Stomach smooth muscle (tissue), 2 donors: Measurements from ENCODE around the gene PNMT.
"Not testable (repeated sequence)": the region's sequence is repeated elsewhere in the genome, so short reads cannot be mapped to it uniquely, and the experiment has no call there.

Source experiments
- H3K27ac ChIP-seq: one replicate; pipeline ENCODE4 v1.7.0; 2013; ENCODE audit warnings: mild to moderate bottlenecking, low read length, inconsistent platforms
- H3K27me3 ChIP-seq, 2 donors: one replicate each; pipeline ENCODE4 v1.7.0; 2013; ENCODE audit warnings: low read length in 2 of 2; ENCODE audit not compliant: insufficient read depth in 2 of 2, control insufficient read depth in 1 of 2
- H3K36me3 ChIP-seq, 2 donors: one replicate each; pipeline ENCODE4 v1.7.0; 2013; ENCODE audit warnings: low read length in 2 of 2; ENCODE audit not compliant: control insufficient read depth in 2 of 2, insufficient read depth in 2 of 2
- H3K4me1 ChIP-seq: one replicate; pipeline ENCODE4 v1.7.0; 2013; ENCODE audit warnings: low read length; ENCODE audit not compliant: control insufficient read depth, insufficient read depth
- H3K4me3 ChIP-seq, 2 donors: one replicate each; pipeline ENCODE4 v1.7.0; 2013; ENCODE audit warnings: low read length in 2 of 2
- H3K9ac ChIP-seq, 2 donors: one replicate each; pipeline ENCODE4 v1.7.0; 2013; ENCODE audit warnings: low read length in 2 of 2, mild to moderate bottlenecking in 1 of 2
- H3K9me3 ChIP-seq, 2 donors: one replicate each; pipeline ENCODE4 v1.7.0; 2013; ENCODE audit warnings: low read length in 2 of 2; ENCODE audit not compliant: control insufficient read depth in 2 of 2
- donor health status: healthy.
- donor health status: Pancreatic carcinoma.

PNMT gene

DNA sequence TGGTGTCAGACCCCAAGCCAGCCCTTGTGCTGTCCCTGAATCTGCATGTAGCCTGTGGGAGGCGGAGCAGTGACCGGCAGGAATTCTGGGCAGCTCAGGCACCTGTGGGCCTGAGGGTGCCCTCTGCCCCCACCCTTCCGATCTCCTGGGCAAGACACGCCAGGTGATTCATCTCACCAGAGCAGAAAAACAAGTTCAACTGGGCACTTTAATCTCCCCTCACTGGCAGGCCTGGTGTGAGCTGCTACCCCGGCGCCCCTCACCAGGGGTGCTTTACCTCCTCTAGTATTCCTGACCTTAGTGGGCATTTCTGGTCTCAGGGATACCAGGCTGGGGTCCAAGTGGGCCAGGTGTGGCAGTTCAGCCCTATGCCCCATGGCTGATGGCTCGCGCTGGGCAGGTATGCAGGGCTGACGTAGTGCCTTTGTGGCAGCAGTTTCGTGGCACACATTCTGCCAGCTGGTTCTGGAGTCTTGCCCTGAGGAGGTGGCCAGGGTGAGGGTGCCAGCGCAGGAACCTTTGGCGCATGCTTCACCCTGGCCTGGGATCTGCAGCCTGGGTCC lies 37.6 kb downstream of the PNMT start:
- Histone ChIP-seq H3K27me3 (no peaks in the 10 kb centered on the region), H3K9ac (no peak overlapping the region), H3K4me3 (no peak overlapping the region), H3K9me3 (no peaks in the 10 kb centered on the region), H3K36me3 (peaks cover 6 to 29% of the 10 kb centered on the region in 2 donors), H3K4me1 (peaks cover 23% of the 10 kb centered on the region), H3K27ac (no peak overlapping the region)

DNA sequence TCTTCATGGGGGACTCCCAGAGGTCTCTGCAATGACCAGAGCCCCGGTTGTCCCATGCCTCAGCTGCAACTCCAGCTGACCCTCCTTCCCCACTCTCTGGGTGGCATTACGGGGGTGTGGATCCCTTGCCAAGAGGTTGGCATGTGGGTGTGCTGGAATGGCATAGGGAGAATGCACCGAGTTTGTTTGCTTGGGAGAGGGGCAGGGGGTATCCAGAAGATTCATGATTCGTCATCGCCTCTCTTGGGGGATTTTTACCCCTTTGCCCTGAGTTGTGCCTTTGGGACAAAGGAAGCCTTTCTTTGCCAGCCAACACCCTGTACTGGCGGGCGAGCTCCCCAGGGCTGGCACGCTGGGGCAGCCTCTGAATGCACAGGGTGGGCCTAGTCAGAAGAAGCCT lies 38.1 kb downstream of the PNMT start:
- no peak overlapping the region for H3K27ac ChIP-seq
- peaks cover 7 to 29% of the 10 kb centered on the region in 2 donors for H3K36me3 ChIP-seq
- H3K9ac ChIP-seq = no peak overlapping the region

DNA sequence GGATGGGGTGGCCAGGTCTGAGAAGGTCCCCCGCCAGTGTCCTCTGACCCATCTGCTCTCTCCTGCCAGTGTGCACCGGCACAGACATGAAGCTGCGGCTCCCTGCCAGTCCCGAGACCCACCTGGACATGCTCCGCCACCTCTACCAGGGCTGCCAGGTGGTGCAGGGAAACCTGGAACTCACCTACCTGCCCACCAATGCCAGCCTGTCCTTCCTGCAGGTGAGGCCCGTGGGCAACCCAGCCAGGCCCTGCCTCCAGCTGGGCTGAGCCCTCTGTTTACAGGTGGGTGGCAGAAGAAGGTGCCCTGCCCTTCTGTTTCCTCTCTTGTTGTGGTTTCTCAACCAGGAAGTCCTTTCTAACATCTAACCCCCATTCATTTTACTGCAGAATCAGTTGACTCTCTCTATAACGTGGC lies 38.7 kb downstream of the PNMT start:
- peaks cover 13 to 35% of the 10 kb centered on the region in 2 donors for H3K36me3 ChIP-seq
- H3K4me3 ChIP-seq = no peak overlapping the region
- H3K9ac ChIP-seq = no peak overlapping the region
- no peaks in the 10 kb centered on the region for H3K9me3 ChIP-seq
- no peaks in the 10 kb centered on the region for H3K27me3 ChIP-seq
- H3K27ac ChIP-seq = no peak overlapping the region
- peaks cover 13% of the 10 kb centered on the region for H3K4me1 ChIP-seq

More for the DNA sequence above, 38.1 kb downstream of the PNMT start:
- Histone ChIP-seq H3K27me3 (no peaks in the 10 kb centered on the region), H3K4me1 (peaks cover 18% of the 10 kb centered on the region), H3K4me3 (no peak overlapping the region), H3K9me3 (no peaks in the 10 kb centered on the region)

DNA sequence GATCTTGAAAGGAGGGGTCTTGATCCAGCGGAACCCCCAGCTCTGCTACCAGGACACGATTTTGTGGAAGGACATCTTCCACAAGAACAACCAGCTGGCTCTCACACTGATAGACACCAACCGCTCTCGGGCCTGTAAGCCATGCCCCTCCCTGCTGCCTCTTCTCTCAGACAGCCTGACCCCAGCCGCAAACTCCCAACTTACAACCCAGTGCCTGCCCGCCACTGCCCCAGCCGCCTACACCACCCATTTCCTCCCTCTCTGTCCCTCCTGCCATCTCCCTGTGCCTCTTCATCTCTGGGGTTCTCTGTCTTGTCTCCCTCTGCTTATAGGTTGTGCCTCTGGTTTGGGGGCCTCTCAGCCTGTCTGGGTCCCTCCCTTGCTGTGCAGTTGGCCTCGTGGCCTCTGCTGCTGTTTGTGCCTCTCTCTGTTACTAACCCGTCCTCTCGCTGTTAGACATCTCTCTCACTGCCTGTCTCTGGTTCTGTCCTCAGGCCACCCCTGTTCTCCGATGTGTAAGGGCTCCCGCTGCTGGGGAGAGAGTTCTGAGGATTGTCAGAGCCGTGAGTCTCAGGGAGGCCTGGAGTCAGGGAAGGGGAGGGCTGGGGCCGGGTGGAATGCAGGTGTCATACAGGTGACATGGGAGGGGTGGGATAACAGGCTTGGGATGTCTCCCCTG lies 41.2 kb downstream of the PNMT start:
- H3K27ac ChIP-seq = no peak overlapping the region
- H3K4me3 ChIP-seq = no peak overlapping the region
- no peak overlapping the region for H3K9ac ChIP-seq
- H3K9me3 ChIP-seq = no peaks in the 10 kb centered on the region
- H3K36me3 ChIP-seq = peaks cover 20 to 40% of the 10 kb centered on the region in 2 donors
- H3K4me1 ChIP-seq = peaks cover 12% of the 10 kb centered on the region
- no peaks in the 10 kb centered on the region for H3K27me3 ChIP-seq

DNA sequence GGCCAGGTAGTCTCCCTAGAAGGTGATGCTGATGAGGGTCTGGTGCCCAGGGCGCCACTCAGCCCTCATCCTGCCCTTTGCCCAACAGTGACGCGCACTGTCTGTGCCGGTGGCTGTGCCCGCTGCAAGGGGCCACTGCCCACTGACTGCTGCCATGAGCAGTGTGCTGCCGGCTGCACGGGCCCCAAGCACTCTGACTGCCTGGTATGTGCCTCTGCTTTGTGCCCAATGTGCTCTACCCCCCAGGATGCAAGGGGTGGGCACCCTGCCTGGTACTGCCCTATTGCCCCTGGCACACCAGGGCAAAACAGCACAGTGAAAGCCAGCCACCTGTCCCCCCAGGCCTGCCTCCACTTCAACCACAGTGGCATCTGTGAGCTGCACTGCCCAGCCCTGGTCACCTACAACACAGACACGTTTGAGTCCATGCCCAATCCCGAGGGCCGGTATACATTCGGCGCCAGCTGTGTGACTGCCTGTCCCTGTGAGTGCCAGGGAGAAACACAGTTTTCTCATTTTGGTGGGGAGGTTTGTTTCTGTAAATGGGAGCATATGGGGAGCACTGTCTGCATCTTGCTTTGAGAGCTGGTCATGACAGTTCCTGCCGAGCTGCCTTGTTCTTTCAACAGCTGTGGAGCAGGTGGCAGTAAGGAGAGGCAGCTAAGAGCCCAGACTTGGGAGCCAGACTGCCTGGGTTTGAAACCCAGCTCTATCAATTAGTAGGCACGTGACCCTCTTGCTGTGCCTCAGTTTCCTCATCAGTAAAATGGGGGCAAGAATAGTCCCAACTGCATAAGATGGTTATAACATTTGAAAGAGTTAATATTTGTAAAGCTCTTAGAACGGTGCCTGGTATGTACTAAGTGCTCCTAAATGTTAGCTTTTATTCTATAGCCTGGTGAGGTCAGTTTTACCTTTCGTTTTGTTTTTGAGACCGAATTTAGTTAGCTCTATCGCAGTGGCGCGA lies 42.0 kb downstream of the PNMT start:
- no peaks in the 10 kb centered on the region for H3K27me3 ChIP-seq
- no peaks in the 10 kb centered on the region for H3K9me3 ChIP-seq
- no peak overlapping the region for H3K27ac ChIP-seq
- H3K4me3 ChIP-seq = no peak overlapping the region
- H3K36me3 ChIP-seq = peaks cover 23 to 43% of the 10 kb centered on the region in 2 donors
- H3K4me1 ChIP-seq = peaks cover 4% of the 10 kb centered on the region
- H3K9ac ChIP-seq = no peak overlapping the region

DNA sequence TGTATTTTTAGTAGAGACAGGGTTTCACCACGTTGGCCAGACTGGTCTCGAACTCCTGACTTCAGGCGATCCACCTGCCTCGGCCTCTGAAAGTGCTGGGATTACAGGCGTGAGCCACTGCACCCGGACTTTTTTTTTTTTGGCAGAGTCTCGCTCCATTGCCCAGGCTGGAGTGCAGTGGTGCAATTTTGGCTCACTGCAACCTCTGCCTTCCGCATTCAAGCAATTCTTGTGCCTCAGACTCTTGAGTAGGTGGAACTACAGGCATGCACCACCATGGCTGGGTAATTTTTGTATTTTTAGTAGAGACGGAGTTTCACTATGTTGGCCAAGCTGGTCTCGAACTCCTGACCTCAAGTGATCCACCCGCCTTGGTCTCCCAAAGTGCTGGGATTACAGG lies 42.8 kb downstream of the PNMT start:
- not testable (repeated sequence) for H3K27ac ChIP-seq, H3K9me3 ChIP-seq, H3K4me1 ChIP-seq, H3K4me3 ChIP-seq, H3K9ac ChIP-seq, H3K27me3 ChIP-seq
- H3K36me3 ChIP-seq = peaks cover 29 to 51% of the 10 kb centered on the region in 2 donors

DNA sequence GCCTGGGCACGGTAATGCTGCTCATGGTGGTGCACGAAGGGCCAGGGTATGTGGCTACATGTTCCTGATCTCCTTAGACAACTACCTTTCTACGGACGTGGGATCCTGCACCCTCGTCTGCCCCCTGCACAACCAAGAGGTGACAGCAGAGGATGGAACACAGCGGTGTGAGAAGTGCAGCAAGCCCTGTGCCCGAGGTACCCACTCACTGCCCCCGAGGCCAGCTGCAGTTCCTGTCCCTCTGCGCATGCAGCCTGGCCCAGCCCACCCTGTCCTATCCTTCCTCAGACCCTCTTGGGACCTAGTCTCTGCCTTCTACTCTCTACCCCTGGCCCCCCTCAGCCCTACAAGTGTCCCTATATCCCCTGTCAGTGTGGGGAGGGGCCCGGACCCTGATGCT lies 43.6 kb downstream of the PNMT start:
- peaks cover 29 to 49% of the 10 kb centered on the region in 2 donors for H3K36me3 ChIP-seq
- no peaks in the 10 kb centered on the region for H3K9me3 ChIP-seq
- H3K4me1 ChIP-seq = peaks cover 3% of the 10 kb centered on the region
- no peaks in the 10 kb centered on the region for H3K27me3 ChIP-seq
- no peak overlapping the region for H3K4me3 ChIP-seq
- H3K27ac ChIP-seq = no peak overlapping the region
- no peak overlapping the region for H3K9ac ChIP-seq

DNA sequence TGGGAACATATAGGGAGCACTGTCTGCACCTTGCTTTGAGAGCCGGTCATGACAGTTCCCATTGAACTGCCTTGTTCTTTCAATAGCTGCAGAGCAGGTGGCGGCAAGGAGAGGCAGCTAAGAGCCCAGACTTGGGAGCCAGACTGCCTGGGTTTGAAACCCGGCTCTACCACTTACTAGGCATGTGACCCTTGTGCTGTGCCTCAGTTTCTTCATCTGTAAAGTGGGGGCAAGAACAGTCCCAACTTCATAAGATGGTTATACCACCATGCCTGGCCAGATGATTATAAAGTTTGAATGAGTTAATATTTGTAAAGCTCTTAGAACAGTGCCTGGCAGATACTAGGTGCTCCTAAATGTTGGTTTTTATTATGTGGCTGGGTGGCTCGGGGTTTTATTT lies 46.0 kb downstream of the PNMT start:
- Histone ChIP-seq H3K9me3 (no peaks in the 10 kb centered on the region), H3K9ac (no peak overlapping the region), H3K27me3 (no peaks in the 10 kb centered on the region), H3K4me1 (peaks cover 3% of the 10 kb centered on the region), H3K36me3 (peaks cover 28 to 45% of the 10 kb centered on the region in 2 donors), H3K27ac (no peak overlapping the region), H3K4me3 (no peak overlapping the region)

DNA sequence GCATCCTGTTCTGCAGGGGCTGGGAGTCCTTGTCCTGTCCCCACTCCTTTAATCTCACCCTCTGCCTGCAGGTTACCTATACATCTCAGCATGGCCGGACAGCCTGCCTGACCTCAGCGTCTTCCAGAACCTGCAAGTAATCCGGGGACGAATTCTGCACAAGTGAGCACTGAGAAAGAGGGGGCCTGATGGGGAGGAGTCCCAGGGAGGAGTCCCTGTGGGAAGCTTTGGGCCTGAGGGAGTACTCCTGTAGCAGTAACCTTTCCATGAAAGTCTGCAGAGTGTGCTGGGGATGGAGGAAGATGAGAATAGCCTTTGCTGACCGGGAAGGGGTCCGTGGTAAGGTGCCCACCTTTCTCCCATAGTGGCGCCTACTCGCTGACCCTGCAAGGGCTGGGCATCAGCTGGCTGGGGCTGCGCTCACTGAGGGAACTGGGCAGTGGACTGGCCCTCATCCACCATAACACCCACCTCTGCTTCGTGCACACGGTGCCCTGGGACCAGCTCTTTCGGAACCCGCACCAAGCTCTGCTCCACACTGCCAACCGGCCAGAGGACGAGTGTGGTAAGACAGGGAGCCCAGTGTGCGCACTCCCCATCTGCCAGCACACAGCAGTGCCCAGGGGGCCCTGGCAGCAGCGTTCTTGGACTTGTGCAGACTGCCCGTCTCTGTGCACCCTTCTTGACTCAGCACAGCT lies 47.3 kb downstream of the PNMT start:
- no peak overlapping the region for H3K27ac ChIP-seq

DNA sequence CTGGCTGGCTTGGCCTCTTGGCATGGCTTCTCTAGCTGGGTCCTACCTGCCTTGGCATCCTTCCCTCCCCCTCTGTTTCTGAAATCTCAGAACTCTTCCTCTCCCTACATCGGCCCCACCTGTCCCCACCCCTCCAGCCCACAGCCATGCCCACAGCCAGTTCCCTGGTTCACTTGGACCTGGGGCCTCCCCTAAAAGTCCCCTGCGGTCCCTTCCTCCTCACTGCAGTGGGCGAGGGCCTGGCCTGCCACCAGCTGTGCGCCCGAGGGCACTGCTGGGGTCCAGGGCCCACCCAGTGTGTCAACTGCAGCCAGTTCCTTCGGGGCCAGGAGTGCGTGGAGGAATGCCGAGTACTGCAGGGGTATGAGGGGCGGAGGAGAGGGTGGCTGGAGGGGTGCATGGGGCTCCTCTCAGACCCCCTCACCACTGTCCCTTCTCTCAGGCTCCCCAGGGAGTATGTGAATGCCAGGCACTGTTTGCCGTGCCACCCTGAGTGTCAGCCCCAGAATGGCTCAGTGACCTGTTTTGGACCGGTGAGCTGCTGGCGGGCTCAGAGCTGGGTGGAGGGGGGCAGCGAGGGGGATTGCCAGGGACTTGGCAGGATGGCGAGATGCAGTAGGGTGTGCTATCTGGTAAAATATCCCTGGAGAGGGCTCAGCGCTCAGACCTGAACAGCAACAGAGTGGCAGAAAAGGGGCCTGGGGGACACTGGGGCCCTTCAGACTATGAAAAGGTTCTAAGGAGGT lies 48.0 kb downstream of the PNMT start:
- H3K4me1 ChIP-seq = peaks cover 3% of the 10 kb centered on the region
- peaks cover 34 to 39% of the 10 kb centered on the region in 2 donors for H3K36me3 ChIP-seq
- H3K27me3 ChIP-seq = no peaks in the 10 kb centered on the region
- no peak overlapping the region for H3K4me3 ChIP-seq
- H3K27ac ChIP-seq = no peak overlapping the region
- no peaks in the 10 kb centered on the region for H3K9me3 ChIP-seq
- no peak overlapping the region for H3K9ac ChIP-seq

More for the DNA sequence above, 47.3 kb downstream of the PNMT start:
- no peak overlapping the region for H3K9ac ChIP-seq
- H3K4me1 ChIP-seq = peaks cover 3% of the 10 kb centered on the region
- H3K4me3 ChIP-seq = no peak overlapping the region
- H3K27me3 ChIP-seq = no peaks in the 10 kb centered on the region
- peaks cover 34 to 39% of the 10 kb centered on the region in 2 donors for H3K36me3 ChIP-seq
- H3K9me3 ChIP-seq = no peaks in the 10 kb centered on the region
